HG03378 (cell line): ENCODE measurements around the gene MYD88.

Experiments
- ATAC-seq: cut with Tn5 transposase; IDR thresholded peaks from one replicate; pipeline ENCODE4 v1.9.1; 2021; ENCODE audit warnings: mild to moderate bottlenecking, moderate library complexity; ENCODE audit not compliant: unreplicated experiment

The MYD88 gene

DNA sequence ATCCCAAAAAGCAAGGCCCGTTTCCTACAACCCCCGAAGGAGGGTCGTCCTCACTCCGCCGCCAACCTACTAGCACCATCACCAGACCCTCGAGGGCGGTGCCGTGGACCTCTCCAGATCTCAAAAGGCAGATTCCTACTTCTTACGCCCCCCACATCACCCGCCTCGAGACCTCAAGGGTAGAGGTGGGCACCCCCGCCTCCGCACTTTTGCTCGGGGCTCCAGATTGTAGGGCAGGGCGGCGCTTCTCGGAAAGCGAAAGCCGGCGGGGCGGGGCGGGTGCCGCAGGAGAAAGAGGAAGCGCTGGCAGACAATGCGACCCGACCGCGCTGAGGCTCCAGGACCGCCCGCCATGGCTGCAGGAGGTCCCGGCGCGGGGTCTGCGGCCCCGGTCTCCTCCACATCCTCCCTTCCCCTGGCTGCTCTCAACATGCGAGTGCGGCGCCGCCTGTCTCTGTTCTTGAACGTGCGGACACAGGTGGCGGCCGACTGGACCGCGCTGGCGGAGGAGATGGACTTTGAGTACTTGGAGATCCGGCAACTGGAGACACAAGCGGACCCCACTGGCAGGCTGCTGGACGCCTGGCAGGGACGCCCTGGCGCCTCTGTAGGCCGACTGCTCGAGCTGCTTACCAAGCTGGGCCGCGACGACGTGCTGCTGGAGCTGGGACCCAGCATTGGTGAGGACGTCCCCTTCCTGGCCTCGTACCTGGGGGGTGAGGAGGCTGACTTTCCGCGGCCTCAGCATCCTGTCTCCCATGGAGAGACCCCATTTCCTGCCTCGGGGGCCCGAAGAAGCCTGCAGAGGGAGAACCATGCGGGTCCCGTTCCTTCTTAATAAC lies at the start of gene MYD88:
TSS of gene MYD88 (plus strand) at position 313 of the 842 bp plus-strand sequence. CDS start at position 353, 40 bp downstream.
- ATAC-seq = peak; percentile 24

DNA sequence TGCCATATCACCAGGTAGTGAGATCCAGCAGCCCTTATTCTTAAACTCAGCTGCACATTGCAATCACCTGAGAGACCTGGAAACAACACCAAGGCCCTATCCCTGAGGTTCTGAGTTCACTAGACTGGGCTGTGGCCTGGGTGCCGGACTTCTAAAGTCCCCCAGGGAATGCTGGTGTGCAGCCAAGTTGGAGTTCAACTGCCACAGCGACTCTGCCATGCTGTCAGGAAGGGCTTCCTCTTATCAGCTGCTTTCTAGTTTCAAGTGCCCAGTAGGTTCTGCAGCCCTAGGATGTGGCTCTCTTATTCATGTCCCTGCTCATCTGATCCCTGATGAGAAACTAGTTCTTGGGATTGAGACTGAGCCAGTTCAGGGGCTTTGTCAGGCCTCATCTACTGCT lies 49.3 kb upstream of the MYD88 start:
- no peak for ATAC-seq

DNA sequence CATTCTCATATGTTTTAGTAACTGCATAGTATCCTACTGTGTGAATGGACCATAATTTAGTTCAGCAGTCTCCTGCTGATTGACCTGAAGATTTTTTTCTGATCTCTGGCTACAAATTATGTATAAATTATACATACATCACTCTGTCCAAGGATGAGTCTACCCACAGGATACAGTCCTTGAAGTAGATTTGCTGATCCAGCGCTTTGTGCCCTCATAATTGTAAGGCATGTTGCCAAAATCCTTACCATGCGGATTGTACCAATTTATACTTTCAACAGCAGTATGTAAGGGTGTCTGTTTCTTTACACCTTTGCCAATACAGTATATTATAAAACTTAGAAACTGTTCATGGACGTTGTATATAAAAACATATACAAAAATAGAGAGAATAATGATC lies 48.0 kb upstream of the MYD88 start:
- ATAC-seq = no peak

DNA sequence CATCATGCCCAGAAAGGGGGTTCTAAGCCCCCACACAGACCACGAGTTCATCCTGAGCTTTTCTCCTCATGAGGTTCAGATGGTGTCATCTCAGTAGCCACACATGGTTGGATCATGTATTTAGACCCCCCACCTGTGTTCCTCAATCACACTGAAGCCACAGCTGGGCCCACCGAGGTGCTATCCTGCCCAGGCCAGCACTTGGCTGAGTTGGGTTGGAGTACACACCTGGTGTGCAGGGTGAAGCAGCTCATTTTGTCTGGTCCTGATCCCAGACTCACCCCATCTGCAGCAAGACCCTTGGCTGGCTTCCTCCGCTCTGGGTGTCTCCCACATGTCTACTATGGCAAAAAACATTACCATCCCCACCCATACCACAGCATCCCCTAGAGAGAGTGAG lies 43.5 kb upstream of the MYD88 start:
- ATAC-seq = no peak

DNA sequence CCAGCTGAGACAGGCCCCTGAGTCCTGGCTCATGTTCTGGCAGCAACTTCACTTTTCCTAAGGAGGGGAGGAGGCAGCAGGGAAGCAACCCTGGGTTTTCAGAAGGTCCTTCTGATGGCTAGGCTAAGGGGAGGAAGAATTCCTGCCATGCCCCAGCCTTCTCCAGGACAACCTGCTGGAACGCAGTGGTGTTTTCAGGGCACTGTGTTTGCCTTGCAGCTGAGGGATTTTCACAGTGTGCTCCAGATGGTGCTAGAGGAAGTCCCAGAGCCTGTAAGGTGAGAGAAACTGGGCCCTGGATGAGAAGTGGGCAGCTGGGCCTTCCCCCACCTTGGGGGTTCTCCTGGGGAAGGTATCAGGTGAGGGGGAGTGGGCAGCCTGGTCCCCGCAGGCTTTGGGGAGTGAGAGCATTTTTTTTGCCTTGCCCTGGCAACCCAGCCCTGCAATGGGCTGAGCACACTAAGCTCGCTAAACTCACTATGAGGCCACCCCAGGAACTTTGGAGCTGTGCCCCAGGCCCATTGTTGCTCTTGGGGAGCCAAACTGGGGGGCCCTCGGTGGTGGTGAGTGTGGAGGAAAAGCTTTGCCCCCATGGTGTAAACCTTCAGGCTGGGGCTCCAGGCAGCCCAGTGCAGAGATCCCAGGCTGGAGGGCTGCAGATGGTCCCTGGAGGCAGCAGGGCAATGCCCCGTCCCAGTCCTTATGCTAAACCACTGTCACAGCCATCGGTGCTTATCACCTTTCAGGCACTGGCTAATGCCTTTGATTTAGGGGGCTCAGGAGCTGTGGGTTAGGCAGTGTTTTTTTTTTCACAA lies 42.6 kb upstream of the MYD88 start:
- no peak for ATAC-seq

DNA sequence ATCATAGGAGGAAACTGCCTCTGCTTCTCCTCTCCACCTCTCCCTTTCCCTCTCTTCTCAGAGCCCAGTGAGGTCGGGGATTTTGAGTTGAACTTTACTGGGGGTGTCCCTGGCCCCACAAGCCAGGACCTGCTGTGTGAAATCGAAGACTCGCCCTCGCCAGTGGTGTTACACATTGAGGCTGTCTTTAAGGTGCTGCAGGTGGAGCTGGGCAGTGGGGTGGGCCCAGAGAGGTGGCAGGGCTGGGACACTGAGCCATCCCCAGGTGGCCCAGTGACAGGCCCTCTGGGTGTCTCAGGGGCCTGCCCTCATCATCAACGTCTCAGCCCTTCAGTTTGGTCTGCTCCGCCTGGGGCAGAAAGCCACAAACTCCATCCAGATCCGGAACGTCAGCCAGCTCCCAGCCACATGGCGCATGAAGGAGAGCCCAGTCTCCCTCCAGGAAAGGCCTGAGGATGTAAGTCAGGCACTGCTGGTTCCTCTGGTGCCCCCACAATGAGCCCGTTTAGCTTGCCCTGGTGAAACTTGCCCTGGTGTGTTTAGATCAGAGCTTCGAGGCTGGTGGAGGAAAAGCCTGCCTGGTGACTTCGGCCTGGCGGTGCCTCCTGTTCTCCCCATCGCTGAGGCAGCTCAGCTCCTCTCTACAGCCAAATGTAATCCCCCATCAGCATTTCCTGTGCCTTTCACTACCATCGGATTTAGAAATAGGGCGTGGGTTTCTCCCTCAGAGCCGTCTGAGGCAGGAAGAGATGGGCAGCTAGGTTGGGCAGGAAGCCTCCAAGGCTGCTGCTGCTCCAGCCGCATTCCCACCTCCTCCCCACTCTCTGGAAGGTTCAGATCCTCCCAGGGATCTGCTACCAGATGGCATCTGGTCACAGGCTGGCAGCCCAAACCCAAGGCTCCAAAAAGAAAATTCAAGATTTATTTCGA lies 40.8 kb upstream of the MYD88 start:
- ATAC-seq = no peak

DNA sequence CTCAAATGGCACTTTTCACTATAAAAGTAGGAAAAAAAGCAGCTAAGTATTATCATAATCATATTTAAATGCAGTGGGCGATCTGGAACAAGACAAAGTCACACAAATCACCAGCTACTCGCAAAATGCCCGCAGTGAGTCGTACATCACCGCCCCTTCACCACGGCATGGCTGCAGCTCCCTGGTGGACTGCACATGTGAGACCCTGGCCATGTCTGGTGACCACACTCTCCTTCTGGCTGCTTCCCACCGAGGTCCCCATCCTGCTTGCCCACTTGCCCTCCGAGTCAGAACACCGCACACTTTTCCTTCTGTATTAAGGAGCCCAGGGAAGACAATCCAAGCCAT lies 40.1 kb upstream of the MYD88 start:
- no peak for ATAC-seq

DNA sequence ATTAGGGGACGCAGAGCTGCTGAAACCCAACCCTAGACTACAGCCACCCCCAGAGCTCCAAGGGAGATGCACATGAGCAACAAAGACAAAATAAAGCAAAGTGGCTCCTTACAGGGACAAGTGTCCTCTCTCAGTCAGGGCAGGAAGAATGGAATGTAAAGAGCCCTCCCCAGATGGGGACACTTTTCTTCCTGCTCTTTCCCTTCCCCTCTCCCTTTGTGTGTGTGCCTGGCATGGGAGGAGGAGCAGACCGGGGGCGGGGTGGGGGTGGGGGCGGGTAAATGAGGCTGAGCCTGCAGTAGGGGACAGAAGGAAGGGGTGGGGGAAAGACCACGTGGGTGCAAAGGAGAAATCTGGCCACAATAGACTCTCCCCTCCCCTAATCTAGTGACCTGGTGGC lies 38.9 kb upstream of the MYD88 start:
- no peak for ATAC-seq

DNA sequence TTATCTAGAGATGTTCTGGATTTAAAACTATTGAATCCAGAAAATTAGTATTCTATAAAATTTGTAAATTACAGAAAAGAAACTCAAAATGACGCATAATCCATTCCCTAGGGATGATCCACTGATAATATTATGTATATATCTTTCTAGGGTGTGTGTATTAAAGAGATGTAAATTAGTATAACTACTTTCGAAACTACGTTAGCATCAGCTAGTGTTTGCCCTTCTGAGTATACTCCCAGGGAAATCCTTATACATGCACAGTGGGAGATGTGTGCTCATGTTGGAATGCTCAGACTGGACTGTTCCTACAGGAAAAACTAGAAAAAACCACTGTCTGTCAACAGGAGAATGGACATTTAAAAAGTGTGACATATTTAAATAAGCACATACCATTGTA lies 38.0 kb upstream of the MYD88 start:
- no peak for ATAC-seq

DNA sequence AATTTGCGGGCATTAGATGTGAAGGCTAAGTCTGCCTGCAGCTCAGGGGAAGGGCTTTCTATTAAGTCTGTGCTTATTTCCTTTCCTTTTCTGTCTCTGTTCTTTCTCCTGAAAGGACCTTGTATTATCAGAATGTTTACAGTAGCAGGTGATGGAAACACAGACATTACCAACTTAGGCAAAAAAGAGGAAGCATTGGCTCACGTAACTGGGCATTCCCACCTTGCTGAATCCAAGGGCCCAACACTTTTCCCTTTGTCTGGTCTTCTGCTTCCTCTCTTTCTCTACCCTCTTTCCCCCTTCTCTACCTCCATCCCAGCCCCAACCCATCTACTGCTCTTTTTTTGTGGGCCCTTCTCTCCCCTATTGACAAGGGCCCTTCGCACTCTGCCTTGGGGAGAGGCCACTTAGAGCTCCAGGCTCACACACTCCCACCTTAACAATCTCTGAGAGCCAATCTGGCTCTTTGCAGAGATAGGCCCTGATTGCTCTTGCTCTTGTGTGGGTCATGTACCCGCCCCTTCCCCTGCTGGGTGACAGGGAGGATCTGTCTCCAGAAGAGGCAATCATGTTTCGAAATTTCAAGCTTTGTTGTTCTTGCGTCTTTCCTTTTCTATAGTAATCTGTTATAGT lies 36.5 kb upstream of the MYD88 start:
- no peak for ATAC-seq

DNA sequence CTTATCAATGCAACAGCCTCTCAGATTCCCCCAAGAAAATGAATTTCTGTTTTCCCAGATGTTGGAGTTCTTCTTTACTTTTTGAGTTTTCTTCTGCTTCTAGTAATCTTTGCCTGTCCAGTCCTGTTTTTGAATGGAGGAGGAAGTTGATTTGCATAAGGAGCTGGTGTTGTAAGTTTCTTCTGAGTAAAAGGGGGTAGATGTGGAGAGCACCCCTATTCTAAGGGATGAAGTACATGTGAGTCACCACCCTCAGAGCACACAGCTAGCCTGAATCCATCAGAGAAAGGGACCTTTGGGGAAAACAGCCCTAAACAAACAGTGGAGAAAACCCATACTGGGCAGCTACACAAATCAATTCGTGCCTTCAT lies 36.0 kb upstream of the MYD88 start:
- no peak for ATAC-seq

DNA sequence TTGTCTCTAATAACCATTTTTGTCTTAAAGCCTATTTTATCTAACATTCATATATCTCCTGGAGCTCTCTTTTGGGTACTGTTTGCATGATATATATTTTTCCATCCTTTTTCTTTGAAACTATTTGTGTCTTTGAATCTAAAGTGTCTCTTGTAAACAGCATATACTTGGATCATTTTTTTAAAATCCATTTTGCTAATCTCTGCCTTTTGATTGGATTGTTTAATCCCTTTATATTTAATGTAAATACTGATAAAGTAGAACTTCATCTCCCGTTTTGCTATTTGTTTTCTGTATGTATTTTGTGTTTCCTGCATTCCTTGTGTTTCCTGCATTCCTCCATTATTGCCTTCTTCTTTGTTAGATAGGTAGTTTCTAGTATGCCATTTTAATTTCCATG lies 32.9 kb upstream of the MYD88 start:
- ATAC-seq = no peak

DNA sequence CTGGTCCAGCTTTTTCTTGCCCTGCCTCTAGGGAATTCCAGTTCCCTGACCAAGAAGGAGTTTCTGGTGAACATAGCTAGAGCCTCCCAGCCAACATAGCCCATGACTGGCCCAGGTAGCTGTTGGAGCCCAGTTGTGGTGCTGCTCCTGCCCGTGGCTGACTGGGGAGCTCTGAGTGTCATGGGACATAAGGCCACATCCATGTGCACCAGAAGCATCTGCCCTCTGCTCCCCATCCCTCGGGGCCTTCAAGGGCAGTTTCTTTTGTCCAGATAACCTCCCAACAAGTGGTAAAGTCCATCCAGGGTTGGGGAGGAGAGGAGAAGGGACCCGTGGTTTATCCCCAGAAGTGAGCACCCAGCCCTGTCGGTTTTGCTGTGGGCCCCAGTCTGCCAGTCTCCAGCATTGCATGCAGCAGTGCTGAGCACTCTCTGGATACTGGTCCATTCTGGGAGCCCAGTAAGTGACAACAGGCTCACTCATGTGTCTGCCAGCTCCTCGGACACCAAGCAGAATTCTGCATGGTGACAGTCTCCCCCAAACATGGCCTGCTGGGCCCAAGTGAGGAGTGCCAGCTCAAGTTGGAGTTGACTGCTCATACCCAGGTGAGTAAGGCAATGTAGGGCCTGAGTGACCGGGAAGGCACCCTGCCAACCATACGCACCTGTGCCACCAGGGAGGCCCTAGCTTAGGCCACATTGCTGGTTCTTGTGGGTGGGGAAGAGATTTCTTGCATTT lies 30.4 kb upstream of the MYD88 start:
- no peak for ATAC-seq

DNA sequence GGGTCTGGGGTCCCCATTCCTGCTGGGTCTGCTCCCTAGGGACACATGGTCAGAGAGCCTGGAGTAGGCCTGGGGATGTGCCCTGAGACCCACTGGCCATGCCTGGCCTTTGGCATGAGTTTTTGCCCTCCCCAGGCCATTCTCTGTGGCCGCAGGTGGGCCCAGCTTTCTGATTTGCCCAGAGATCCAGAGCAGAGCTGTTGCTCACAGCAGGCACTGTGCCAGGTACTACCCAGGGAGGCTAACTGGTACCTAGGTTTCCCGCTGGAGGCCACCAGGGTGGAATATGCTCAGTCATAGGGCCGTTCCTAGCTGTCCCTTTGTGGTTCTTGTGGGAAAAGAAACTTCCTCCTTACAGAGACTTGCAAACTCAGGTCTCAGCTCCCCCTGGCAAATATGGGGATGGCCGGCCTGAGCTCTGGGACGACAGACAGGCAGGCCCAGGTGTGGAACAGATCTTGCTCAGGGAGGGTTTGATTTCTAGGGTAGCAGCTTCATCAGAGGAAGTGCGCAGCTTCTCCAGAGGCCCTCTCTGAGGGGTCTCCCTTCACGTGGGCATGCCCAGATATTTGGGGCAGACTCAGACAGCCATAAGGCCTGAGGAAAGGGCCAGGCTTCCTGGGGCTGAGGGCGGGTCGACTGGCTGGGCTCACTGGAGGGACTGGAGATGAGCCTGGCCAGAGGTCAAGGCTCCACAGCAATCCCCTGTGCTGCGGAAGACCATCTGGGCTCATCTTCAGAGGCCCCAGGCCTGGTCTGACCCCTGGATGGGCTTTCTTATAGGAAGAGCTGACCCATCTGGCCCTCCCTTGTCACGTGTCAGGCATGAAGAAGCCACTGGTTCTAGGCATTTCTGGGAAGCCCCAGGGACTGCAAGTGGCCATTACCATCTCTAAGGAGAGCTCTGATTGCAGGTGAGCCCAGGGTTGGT lies 29.5 kb upstream of the MYD88 start:
- ATAC-seq = no peak

DNA sequence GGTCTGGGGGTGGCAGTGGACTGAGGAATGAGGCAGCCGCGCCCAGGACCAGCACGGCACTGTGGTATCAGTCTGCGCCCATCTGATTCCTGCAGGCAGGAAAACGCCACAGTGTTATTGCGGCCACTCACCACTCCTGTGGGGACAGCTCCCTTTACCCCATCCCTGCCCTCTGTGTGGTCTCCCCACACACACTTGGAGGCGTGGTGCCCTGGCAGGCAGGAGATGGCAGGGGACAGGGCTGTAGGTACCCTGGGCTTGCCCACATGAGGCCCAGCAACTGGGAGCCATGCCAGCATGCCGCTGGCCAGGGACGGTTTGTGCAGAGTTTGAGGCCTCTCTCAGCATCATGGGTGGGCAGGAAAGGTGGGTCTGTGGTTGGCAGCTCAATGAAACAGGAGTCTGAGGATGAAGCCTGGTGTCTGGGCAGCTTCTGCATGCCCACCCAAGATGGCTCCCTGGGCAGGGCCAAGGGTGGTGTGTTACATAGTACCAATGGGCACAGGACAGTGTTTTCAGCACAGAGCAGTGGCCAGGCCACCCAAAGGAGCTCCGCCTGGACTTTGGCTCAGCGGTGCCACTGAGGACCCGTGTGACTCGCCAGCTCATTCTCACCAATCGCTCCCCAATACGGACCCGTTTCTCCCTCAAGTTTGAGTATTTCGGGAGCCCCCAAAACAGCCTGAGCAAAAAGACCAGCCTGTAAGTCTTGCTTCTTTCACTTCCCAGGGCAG lies 28.7 kb upstream of the MYD88 start:
- ATAC-seq = no peak

DNA sequence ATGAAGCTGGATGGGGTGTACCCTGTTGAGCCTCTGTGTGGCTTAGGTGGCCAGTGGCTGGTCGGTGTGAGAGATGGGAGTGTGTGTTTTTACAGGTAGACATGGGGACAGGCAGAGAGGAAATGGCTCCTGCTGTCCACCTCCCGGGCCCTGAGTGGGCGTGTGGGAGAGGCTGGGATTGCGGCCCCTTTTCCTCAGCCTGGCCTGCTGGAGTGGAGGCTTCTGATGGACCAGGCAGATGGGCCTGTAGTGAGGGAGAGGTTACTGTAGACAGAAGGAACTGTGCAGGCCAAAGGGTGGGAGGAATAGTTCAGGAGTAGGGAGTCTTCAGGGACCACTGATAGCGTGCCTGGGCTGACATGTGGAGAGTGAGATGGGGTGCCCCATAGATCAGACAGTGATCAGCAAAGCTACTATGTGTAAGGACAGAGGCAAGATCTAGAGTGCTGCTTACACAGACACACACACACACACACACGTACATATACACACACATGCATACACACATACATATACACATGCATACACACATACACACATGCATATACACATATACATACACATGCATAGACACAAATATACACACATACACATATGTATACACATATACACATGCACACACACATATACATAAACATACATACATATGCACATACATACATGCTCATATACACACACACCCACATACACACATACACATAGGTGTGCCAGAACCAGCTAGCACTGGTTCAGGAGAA lies 28.0 kb upstream of the MYD88 start:
- no peak for ATAC-seq

DNA sequence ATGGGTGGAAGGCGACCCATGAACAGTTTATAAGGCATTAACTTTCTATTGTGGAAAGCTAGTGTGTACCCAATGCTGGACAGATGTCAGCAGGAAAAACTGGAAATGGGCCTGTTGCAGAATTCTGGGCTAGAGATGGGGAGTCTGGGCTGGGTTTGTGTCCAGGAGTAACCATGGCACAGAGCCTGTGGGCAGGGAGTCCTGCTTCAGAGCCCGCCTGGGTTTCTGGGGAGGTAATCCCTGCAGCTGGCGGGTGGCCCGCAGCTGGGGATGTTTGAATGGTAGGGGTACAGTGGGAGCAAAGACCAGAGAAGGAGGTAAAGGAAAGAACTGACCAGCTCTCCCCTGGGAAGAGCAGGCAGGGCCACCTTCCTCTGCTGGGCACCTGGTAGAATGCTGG lies 27.3 kb upstream of the MYD88 start:
- no peak for ATAC-seq
